Measurements from ENCODE around the gene CENPA. TPM values are rescaled to one million over a fixed set of nuclear protein-coding genes. Genes with fewer than 3 reads are reported as not detected.
A peak's percentile ranks its signal among the peaks of the same experiment; 100 is the strongest.

The CENPA gene
- total RNA-seq, 1 donor from 2014 or later = 4.7 TPM

GRCh38 chr2:26767129-26767528 is 18.7 kb upstream of the CENPA start:
- TF ChIP-seq CTCF (IDR thresholded peaks at IDR 0.05; ENCODE audit: partially characterized antibody, unreplicated experiment) = no peak
- no peaks in the 10 kb centered on the region for H3K36me3 Mint-ChIP-seq (ENCODE audit: unreplicated experiment)
- H3K27me3 Mint-ChIP-seq (ENCODE audit: unreplicated experiment) = peaks cover 4% of the 10 kb centered on the region
- H3K9me3 Mint-ChIP-seq (ENCODE audit: unreplicated experiment) = no peaks in the 10 kb centered on the region
- no peak for DNase-seq
- H3K4me3 Mint-ChIP-seq (ENCODE audit: unreplicated experiment) = no peak overlapping the region
- peaks cover 14% of the 10 kb centered on the region for H3K4me1 Mint-ChIP-seq (ENCODE audit: low read depth, unreplicated experiment)
- H3K27ac Mint-ChIP-seq (ENCODE audit: unreplicated experiment) = no peak overlapping the region

- Mint-ChIP-seq H3K27me3 (ENCODE audit: unreplicated experiment) (peaks cover 8% of the 10 kb centered on the region), H3K9me3 (ENCODE audit: unreplicated experiment) (no peaks in the 10 kb centered on the region), H3K27ac (ENCODE audit: unreplicated experiment) (no peak overlapping the region), H3K4me1 (ENCODE audit: low read depth, unreplicated experiment) (peaks cover 22% of the 10 kb centered on the region), H3K4me3 (ENCODE audit: unreplicated experiment) (no peak overlapping the region), H3K36me3 (ENCODE audit: unreplicated experiment) (no peaks in the 10 kb centered on the region)
- no peak for DNase-seq
- TF ChIP-seq CTCF (IDR thresholded peaks at IDR 0.05; ENCODE audit: partially characterized antibody, unreplicated experiment) = no peak
Measured at GRCh38 chr2:26767894-26768487, 17.9 kb upstream of the CENPA start.

GRCh38 chr2:26768759-26769088 is 17.1 kb upstream of the CENPA start:
- Mint-ChIP-seq H3K36me3 (ENCODE audit: unreplicated experiment) (no peaks in the 10 kb centered on the region), H3K4me1 (ENCODE audit: low read depth, unreplicated experiment) (peaks cover 22% of the 10 kb centered on the region), H3K4me3 (ENCODE audit: unreplicated experiment) (no peak overlapping the region), H3K9me3 (ENCODE audit: unreplicated experiment) (no peaks in the 10 kb centered on the region), H3K27ac (ENCODE audit: unreplicated experiment) (no peak overlapping the region), H3K27me3 (ENCODE audit: unreplicated experiment) (peaks cover 8% of the 10 kb centered on the region)
- no peak for TF ChIP-seq CTCF (IDR thresholded peaks at IDR 0.05; ENCODE audit: partially characterized antibody, unreplicated experiment)
- no peak for DNase-seq

GRCh38 chr2:26769089-26769761 is 16.6 kb upstream of the CENPA start:
- Mint-ChIP-seq H3K36me3 (ENCODE audit: unreplicated experiment) (no peaks in the 10 kb centered on the region), H3K27ac (ENCODE audit: unreplicated experiment) (no peak overlapping the region), H3K4me1 (ENCODE audit: low read depth, unreplicated experiment) (peaks cover 22% of the 10 kb centered on the region), H3K4me3 (ENCODE audit: unreplicated experiment) (no peak overlapping the region), H3K9me3 (ENCODE audit: unreplicated experiment) (no peaks in the 10 kb centered on the region), H3K27me3 (ENCODE audit: unreplicated experiment) (peaks cover 8% of the 10 kb centered on the region)
- DNase-seq = no peak
- TF ChIP-seq CTCF (IDR thresholded peaks at IDR 0.05; ENCODE audit: partially characterized antibody, unreplicated experiment) = no peak

- Mint-ChIP-seq H3K36me3 (ENCODE audit: unreplicated experiment) (no peaks in the 10 kb centered on the region), H3K27ac (ENCODE audit: unreplicated experiment) (no peak overlapping the region), H3K9me3 (ENCODE audit: unreplicated experiment) (no peaks in the 10 kb centered on the region), H3K4me1 (ENCODE audit: low read depth, unreplicated experiment) (peaks cover 12% of the 10 kb centered on the region), H3K4me3 (ENCODE audit: unreplicated experiment) (no peak overlapping the region), H3K27me3 (ENCODE audit: unreplicated experiment) (peaks cover 5% of the 10 kb centered on the region)
- no peak for DNase-seq
- TF ChIP-seq CTCF (IDR thresholded peaks at IDR 0.05; ENCODE audit: partially characterized antibody, unreplicated experiment) = peak; percentile 34
Measured at GRCh38 chr2:26770986-26771586, 14.8 kb upstream of the CENPA start.

Data from glutamatergic neuron (in vitro differentiated cells).